Activated CD4-positive, alpha-beta T cell treated with anti-CD3 and anti-CD28 coated beads for 1 hour (primary cell): Measurements from ENCODE around the gene SLC10A3.
"Not testable (repeated sequence)": the region's sequence is repeated elsewhere in the genome, so short reads cannot be mapped to it uniquely, and the experiment has no call there.

ENCODE experiments used
- DNase-seq: peaks from one replicate; pipeline ENCODE4 v3.0.0-alpha.2; 2020

The SLC10A3 gene

GRCh38 chrX:154509455-154509854, 19.0 kb upstream of the SLC10A3 start:
- DNase-seq: no peak

DNA sequence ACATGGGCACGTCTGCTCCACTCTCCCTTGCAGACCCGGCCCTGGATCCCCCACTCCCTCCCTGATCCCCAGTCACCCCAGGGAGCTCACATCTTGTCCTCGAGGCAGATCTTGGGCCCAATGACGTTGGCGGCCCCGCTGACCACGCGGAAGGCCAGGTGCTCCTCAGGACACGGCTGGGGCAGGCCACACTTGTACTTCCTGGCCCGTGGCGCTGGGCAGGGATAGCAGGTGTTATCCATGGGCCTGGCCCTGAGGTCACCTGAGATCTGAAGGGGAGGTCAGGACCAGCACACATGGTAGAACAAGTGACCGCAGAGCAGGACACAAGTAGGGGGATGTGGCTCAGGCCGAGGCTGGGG, 17.9 kb upstream of the SLC10A3 start:
- DNase-seq: no peak

- DNase-seq: no peak
Observed at GRCh38 chrX:154507673-154508383, 17.4 kb upstream of the SLC10A3 start.

DNA sequence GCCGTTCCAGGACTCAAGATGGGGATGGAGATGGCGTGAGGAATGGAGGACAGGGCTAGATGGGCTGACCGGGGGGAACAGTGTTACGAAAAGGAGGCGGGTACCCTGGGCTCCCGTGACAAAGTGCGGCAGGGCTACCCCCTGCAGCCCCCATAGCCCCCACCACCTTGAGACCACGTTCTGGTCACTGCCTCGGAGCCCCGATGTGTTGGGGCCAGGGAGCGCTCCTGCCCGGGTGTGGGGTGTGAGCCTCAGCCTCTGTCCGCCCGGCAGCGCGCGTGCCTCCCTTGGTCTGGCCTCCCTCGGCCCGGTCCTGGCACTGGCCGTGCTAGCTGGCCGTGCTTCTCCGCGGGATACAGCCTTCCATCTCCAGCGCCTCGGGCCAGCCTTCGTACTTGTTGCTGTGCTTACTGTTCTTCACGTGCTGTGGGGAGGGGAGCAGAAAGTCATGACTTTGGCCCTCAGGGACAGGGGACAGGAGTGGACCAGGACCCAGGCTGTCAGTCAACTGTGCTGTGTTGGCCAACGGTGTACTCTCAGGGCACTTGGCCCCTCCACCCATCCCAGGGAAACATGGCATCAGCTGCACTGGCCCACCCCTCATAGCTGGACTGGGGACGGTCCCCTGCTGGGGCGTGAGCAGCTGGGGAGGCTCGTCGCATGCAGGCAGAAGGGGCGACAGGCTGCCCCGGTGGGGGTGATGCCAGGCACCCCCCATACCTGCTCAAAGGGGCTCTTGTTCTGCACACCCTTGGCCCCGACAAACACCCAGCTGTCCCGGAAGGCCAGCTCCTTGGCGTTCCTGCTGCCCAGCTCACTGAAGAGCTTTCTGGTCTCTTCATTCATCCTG, 16.3 kb upstream of the SLC10A3 start:
- DNase-seq: no peak

- no peak for DNase-seq
Observed at GRCh38 chrX:154505734-154506133, 15.3 kb upstream of the SLC10A3 start.

DNA sequence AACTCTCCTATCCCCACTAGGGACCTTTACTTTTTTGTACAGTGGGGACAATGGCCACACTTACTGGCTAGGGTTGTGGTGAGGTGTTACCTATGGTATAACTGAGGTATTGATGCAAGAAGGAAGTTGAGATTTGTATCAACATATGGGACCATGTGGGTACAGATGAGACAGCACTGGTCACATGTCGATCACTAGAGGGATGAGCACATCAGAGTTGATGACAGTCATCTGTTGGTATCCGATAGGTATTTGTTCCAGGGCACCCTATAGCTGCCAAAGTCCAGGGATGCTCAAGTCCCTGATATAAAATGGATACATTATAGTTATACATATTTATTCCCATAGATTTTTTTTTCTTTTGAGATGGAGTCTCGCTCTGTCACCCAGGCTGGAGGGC, 12.6 kb upstream of the SLC10A3 start:
- DNase-seq: no peak

DNA sequence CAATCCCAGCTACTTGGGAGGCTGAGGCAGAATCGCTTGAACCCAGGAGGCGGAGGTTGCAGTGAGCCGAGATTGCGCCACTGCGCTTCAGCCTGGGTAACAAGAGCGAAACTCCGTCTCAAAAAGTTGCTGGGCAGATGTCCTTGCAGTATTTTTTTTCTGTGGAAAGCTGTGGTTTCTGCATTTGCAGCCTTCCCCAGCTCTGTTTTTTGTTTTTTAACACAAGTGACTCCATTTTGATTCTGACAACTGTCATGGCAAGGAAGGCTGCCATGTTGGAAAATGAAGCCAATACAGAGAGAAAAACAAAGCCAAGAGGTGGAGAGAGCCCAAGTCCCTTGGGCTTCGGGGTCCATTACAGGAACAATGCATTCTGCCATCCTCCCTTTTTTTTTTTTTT, 11.7 kb upstream of the SLC10A3 start:
- no peak for DNase-seq

GRCh38 chrX:154501423-154501822, 11.0 kb upstream of the SLC10A3 start:
- DNase-seq: not testable (repeated sequence)

DNA sequence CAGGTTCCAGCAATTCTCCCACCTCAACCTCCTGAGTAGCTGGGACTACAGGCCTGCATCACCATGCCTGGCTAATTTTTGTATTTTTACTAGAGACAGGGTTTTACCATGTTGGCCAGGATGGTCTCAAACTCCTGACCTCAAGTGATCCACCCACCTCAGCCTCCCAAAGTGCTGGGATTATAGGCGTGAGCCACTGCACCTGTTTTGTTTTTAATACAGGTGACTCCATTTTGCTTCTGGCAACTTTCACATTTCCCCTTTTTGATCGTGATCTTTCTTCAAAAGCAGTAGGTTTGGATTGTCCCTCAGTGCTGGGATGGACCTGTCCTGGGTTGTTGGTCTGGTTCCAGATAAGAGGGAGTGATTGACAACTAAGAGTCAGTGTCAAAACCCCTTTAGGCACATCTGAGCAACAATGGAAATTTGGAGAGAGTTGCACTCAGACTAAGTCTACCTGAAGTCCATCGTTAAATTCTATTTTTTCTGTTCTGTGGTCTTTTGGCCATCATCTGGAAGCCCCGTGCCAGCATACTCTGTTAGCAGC, 6.2 kb upstream of the SLC10A3 start:
- not testable (repeated sequence) for DNase-seq

GRCh38 chrX:154495472-154495922, 5.1 kb upstream of the SLC10A3 start:
- no peak for DNase-seq

DNA sequence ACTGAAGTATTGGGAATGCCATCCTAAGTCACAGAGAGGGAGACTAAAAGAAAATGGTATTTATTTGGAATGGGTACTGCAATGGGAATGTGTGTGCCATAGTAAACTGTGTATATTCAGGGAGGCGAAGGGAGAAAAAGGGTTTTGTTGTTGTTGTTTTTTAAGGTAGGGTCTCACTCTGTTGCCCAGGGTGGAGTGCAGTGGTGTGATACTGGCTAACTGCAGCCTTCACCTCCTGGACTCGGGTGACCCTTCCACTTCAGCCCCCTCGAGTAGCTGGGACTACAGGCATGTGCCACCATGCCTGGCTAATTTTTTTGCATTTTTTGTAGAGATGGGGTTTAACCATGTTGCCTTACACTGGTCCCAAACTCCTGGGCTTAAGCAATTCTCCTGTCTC, 4.3 kb upstream of the SLC10A3 start:
- no peak for DNase-seq

GRCh38 chrX:154490021-154490413, 412 bp downstream of the SLC10A3 start:
- no peak for DNase-seq

DNA sequence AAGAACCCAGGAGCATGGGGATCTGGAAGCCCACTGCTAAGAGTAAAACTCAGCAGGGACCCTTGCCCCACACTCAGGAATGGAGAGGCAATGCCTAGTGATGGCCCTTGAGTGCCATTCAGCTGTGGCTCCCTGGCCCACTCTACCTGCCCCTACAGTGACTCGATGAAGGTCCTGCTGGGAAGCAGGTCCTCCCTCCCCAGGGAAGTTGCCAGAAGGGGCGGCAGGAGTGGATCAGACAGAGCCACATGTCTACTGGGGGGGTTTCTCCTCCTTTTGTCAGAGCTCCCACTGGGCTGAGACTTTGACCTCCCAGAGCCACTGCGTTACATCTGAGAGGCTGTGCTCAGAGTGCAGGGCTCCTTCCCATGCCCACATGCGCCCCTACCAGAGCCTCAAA, 1.2 kb downstream of the SLC10A3 start:
- no peak for DNase-seq

DNA sequence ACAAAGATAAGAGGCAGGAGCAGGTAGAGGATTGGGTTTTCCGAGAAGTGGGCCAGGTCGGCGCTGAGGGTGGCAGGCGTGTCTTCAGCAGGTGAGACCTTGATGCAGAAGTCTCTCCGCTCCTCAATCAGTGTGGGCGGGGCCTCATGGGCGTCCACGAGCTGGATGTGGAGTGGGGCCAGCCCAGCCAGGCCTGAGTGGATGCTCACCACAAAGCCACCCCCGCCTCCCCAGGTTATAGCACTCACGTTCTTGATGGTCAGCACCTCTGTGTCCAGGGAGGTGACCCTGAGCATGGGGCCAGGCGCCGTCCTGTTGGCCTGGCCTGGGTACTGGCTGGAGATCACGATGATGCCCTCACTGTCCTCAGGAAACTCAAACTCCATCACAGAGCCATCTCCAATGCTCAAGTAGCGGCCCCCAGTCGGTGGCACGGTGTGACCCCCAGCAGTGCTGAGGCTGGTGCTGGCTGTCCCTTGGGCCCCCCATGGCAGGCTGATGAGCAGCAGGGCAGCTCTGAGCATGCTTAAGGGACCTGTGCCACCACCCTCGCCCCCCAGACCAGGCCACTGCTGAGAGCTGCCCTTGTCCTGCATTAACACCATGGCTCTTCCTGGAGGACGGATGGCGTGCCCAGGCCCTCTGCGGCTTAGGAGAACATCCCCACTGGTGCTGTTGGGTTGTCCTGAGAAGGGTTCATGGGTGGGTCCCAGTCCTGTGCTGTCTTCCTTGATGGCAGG, 1.9 kb downstream of the SLC10A3 start:
- no peak for DNase-seq

DNA sequence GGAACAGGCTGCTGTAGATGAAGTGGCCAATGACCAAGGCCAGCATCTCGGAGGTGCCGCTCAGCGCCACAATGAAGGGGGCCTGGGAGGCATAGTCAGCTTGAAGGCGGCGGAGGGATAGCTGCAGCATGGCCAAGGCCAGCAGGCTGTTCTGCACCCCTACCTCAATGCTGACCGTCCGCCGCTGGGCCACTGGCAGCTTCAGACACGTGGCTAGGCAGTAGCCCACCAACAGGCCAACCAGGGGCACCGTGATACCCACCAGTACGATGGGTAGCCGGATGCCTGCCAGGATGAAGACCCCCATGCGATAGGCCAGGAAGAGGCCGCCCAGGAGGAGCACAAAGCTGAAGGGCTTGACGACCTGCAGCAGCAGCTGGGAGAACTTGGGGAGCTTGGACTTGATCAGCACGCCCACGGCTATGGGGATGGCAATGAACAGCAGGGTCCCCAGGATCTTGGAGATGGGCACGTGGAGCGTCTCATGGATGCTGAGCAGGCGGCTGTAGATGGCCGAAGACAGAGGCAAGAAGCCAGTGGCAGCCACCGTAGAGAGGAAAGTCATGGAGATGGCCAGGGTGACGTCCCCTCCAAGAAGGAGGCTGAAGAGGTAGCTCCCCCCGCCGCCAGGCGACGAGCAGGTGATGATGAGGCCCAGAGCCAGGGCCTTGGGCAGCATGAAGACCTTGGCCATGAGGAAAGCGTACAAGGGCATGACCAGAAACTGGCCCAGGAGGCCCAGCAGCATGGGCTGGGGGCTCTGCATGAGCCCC, 2.7 kb downstream of the SLC10A3 start:
- no peak for DNase-seq

DNA sequence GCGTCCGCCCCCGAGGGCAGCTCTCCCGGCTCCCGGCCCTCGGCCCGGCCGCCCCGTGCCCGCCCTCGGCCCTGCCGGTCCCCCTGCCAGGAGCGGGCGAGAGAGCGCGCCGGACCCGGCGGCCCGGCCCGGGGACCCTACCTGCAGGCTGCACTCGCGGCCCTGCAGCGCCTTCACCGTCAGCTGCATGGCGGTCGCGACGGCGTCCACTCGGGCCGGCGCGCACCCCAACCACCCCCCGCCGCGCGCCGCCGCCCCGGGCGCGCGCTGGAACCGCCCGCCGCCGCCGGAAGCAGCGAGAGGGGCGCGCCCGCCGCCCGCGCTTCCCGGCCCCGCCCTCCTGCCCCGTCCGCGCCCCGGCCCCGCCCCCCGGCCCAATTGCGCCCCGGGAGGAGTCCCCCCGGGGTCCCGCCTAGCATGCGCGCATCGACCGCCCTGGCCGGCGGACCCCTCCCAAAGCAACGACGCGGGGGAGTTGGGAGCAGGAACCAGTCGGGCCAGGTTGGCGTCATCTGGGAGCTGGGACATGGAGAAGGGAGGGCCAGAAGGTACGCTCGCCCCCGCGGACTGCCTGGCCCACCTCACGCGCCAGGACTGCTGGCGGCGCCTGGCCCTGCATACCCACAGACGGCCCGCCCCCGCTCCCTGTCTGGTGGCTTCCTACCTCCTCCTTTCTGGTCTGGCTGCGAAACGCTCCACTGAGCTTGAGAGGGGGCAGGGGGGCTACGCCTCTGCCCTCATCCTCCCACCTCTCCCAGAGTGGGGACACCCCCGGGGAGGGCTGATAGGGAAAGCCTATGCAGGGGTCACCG, 3.8 kb downstream of the SLC10A3 start, which contains the start of gene UBL4A:
Gene UBL4A, minus strand, starts transcription at position 220 of the 812 bp plus-strand sequence. Its CDS starts 31 bp downstream, at position 189.
- peak; percentile 22 for DNase-seq

DNA sequence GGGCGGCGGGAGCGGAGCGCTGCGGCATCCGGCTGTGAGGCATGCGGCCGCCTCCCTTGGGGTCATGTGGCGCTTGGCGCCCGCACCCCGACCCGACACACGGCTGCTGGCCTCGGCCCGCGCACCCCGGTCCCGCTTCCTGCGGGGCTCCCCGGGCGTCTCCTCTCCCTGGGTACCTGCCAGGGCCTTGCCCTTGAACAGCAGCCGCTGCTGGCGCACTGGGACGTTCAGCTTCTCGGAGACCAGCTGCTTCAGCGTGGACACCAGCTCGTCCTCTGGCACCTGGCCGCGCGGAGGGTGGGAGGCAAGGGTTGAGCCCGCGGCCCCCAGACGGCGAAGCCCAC, 4.4 kb downstream of the SLC10A3 start:
- no peak for DNase-seq

DNA sequence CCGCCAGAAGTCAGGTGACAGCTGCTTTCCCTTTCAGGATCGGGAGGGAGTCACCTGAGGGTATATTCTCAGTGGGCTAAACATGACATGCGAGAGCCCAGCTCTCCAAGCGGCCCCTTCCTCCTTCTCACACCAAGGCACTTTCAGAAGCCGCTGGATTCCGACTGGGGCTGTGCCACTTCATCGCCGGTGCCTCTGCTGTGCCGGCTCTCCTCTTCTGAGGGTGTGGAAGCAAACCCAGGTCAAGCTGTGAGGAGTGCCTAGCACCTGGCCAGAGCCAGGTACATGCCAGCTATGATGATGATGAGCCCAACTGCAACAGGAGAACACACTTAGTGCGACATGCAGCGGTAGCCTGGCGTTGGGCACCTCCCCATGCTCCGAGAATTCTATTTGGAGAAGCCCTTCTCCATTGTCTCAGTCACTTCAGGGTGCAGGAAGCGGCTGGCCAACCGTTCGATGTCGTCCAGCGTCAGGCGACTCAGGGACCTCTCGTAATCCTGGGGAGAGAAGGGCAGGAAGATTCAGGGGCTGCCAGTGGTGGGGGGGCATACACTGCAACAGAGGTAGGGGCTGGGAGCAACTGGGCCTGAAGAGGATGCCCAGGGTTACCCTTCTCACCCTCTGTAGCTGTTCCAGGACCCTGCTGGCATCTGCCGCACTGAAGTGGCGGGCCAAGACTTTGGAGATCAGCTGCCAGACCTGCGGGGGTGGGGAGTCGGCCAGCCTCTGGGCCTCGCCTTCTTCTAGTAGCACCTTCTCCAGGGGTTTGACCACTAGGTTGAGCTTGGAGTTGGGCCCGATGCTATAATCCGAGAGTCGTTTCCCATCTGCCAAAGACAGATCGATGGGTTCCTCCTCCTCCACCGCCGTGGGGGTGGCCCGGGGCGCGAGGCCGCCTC, 5.0 kb downstream of the SLC10A3 start:
- DNase-seq: no peak

GRCh38 chrX:154484255-154485149, 5.9 kb downstream of the SLC10A3 start:
- no peak for DNase-seq
